Smooth muscle cell (in vitro differentiated cells): ENCODE measurements around the gene FGF1. TPM values are rescaled to one million over a fixed set of nuclear protein-coding genes. Genes with fewer than 3 reads are reported as not detected.

Source experiments
- DNase-seq: peaks from one replicate; lab custom pipeline; 2025; ENCODE audit not compliant: unreplicated experiment; lab: John Stamatoyannopoulos, UW
- H2AFZ ChIP-seq: fragments of 200-600 bp; sonication (generic); 2 replicates; pipeline ENCODE4 v1.6.0; 2016; ENCODE audit warnings: antibody characterized with exemption, low read depth, mild to moderate bottlenecking
- H3F3A ChIP-seq: fragments of 200-600 bp; sonication (generic); 2 replicates; pipeline ENCODE4 v1.6.0; 2017; ENCODE audit warnings: antibody characterized with exemption, low read depth
- H3K27ac ChIP-seq: fragments of 200-600 bp; sonication (generic); 2 replicates; pipeline ENCODE4 v1.5.1; 2016; ENCODE audit warnings: low read depth, mild to moderate bottlenecking
- H3K27me3 ChIP-seq: fragments of 200-600 bp; sonication (generic); 2 replicates; pipeline ENCODE4 v1.6.1; 2016; ENCODE audit warnings: low read depth, mild to moderate bottlenecking
- H3K36me3 ChIP-seq: fragments of 200-600 bp; sonication (generic); 2 replicates; pipeline ENCODE4 v1.5.1; 2016; ENCODE audit warnings: low read depth
- H3K4me1 ChIP-seq: fragments of 200-600 bp; sonication (generic); 2 replicates; pipeline ENCODE4 v1.5.1; 2016; ENCODE audit warnings: low read depth
- H3K4me2 ChIP-seq: fragments of 200-600 bp; sonication (generic); 2 replicates; pipeline ENCODE4 v1.6.0; 2016; ENCODE audit warnings: mild to moderate bottlenecking
- H3K4me3 ChIP-seq: fragments of 200-600 bp; sonication (generic); 2 replicates; pipeline ENCODE4 v1.5.1; 2016; ENCODE audit warnings: mild to moderate bottlenecking
- H3K79me2 ChIP-seq: fragments of 200-600 bp; sonication (generic); 2 replicates; pipeline ENCODE4 v1.6.0; 2016; ENCODE audit warnings: low read depth, mild to moderate bottlenecking
- H3K9ac ChIP-seq: fragments of 200-600 bp; sonication (generic); 2 replicates; pipeline ENCODE4 v1.6.0; 2016; ENCODE audit warnings: low read depth
- H3K9me3 ChIP-seq: fragments of 200-600 bp; sonication (generic); replicated peaks from 2 replicates; pipeline ENCODE4 v1.5.1; 2016; ENCODE audit warnings: low read depth
- H4K20me1 ChIP-seq: fragments of 200-600 bp; sonication (generic); 2 replicates; pipeline ENCODE4 v1.6.0; 2016; ENCODE audit warnings: low read depth
- WGBS: methylation state at CpG from one replicate; pipeline ENCODE4 v1.1.7; 2016; ENCODE audit warnings: low lambda C conversion rate; 5-methylcytosine and 5-hydroxymethylcytosine counted together
- polyA plus RNA-seq: library from polyadenylated mRNA; unstranded; fragments of >200 nt; fragmentation: Nextera tagmentation; extraction: Ambion mirVana; gene quantifications from 2 replicates; pipeline ENCODE4 v1.2.1, GENCODE V29; 2016
- total RNA-seq: library from RNA; depleted of rRNA; stranded (reverse); fragments of >200 nt; gene quantifications from 2 replicates; pipeline ENCODE4 v1.2.3, GENCODE V29; 2014
- TF ChIP-seq, protein P1 (sequence below): fragments of 200-600 bp; sonication (generic); IDR thresholded peaks from 2 replicates; pipeline ENCODE4 v1.5.1; 2017; ENCODE audit warnings: borderline replicate concordance, mild to moderate bottlenecking, antibody characterized with exemption; ENCODE audit not compliant: insufficient read depth, poor library complexity, severe bottlenecking

FGF1 gene
- total and polyA plus RNA-seq, 2 experiments from 2014 or later, result 91.7 to 111 TPM

DNA sequence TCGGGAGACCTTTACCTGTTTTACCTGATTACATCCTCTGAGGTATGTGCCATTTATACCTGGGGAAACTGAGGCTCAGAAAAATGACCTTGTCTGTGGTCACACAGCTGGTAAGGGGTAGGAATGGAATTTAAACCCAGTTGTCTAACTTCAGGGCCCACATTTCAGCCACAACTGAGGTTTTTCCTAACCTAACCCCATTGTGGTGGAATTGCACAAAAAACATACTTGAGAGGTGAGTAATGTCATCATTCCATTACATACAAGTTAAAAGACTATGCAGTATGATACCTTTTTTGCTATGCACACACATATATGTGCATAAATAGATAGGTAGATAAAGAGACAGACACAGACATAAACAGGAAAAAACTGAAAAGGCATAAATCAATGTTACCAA, 14.1 kb downstream of the FGF1 start:
- H4K20me1 ChIP-seq, result no peaks in the 10 kb centered on the region
- H2AFZ ChIP-seq, result no peak overlapping the region
- H3K4me3 ChIP-seq, result no peak overlapping the region
- peaks cover 36% of the 10 kb centered on the region for H3K4me1 ChIP-seq
- TF ChIP-seq, protein P1, sequence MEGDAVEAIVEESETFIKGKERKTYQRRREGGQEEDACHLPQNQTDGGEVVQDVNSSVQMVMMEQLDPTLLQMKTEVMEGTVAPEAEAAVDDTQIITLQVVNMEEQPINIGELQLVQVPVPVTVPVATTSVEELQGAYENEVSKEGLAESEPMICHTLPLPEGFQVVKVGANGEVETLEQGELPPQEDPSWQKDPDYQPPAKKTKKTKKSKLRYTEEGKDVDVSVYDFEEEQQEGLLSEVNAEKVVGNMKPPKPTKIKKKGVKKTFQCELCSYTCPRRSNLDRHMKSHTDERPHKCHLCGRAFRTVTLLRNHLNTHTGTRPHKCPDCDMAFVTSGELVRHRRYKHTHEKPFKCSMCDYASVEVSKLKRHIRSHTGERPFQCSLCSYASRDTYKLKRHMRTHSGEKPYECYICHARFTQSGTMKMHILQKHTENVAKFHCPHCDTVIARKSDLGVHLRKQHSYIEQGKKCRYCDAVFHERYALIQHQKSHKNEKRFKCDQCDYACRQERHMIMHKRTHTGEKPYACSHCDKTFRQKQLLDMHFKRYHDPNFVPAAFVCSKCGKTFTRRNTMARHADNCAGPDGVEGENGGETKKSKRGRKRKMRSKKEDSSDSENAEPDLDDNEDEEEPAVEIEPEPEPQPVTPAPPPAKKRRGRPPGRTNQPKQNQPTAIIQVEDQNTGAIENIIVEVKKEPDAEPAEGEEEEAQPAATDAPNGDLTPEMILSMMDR, result no peak
- no peaks in the 10 kb centered on the region for H3K9me3 ChIP-seq
- peak overlapping the region; percentile 46 for H3K9ac ChIP-seq
- H3K27me3 ChIP-seq, result no peaks in the 10 kb centered on the region
- H3K79me2 ChIP-seq, result no peaks in the 10 kb centered on the region
- H3K27ac ChIP-seq, result peak overlapping the region; percentile 80
- 86% methylated on average over 1 of the region's 1 CpG for WGBS
- no peak for DNase-seq
- H3F3A ChIP-seq, result peaks cover 17% of the 10 kb centered on the region
- peak overlapping the region; percentile 55 for H3K4me2 ChIP-seq
- H3K36me3 ChIP-seq, result no peaks in the 10 kb centered on the region

DNA sequence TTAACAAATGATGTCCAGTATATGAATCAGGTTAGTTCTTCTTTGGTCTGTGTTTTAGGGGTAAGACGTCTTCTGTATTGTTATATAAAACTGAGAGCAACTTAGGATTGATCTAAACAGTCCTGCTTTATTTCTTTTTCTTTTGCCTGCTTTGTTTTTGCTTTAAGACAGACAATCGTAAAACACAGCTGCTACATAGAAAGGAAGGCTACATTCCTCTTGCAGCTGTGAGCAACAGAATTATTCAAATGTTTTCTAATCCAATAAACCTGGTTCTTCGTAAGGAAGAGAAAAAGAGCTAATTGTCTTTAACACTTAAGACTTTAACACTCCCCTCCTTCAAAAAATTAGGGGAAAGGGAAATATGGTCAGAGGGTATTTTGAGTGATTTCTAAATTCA, 14.6 kb downstream of the FGF1 start:
- Histone ChIP-seq H3K9me3 (no peaks in the 10 kb centered on the region), H3K4me1 (peaks cover 36% of the 10 kb centered on the region), H3K4me2 (peak overlapping the region; percentile 55), H3F3A (peaks cover 22% of the 10 kb centered on the region), H3K4me3 (no peak overlapping the region), H3K27ac (peak overlapping the region; percentile 80), H2AFZ (no peak overlapping the region), H4K20me1 (no peaks in the 10 kb centered on the region), H3K36me3 (no peaks in the 10 kb centered on the region), H3K27me3 (no peaks in the 10 kb centered on the region), H3K9ac (peak overlapping the region; percentile 46), H3K79me2 (no peaks in the 10 kb centered on the region)
- DNase-seq, result no peak
- WGBS, result 19% methylated on average over 3 of the region's 3 CpGs
- TF ChIP-seq, protein P1, result no peak

DNA sequence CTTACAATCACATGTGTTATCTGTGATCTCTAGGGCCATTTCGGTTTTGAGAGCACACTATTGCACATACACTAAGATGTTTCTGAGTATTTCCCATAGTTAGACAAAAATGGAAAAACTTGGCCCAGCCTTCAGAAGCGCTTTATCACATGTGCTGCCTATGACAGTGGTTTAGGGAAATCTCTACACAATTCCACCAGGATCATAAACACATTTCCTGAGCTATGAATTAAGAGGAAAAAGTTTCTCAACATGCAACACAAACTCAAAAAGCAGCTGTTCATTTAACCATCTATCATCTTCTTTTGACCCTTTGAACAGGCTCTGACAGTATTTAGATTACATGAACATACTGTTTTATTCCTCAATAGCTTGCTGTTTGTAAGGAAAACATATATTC, 15.1 kb downstream of the FGF1 start:
- Histone ChIP-seq H3K27ac (peak overlapping the region; percentile 80), H3K4me2 (peak overlapping the region; percentile 55)

DNA sequence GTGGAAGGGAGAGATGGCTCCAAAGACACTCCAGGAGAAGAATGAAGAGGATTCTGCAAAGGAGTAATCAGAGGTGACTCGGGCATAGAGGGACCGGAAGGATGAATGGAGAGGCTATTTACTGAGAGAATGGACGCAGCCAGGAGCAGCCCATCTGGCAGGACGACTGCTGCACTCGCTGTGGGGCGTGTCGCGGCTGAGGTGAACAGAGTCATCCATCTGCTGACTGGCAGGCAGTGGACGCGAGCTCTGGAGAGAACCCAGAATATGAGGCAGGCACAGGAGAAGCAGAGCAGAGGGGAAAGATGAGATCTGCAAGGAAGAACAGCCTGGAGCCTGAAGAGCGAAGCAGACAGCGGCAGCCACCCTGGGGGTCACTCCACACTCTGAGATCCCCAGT, 16.4 kb downstream of the FGF1 start:
- H3K9me3 ChIP-seq, result no peaks in the 10 kb centered on the region
- no peak for DNase-seq
- no peaks in the 10 kb centered on the region for H3K79me2 ChIP-seq
- H3K9ac ChIP-seq, result no peak overlapping the region
- no peaks in the 10 kb centered on the region for H3K27me3 ChIP-seq
- H3K4me1 ChIP-seq, result peaks cover 29% of the 10 kb centered on the region
- no peak overlapping the region for H3K4me3 ChIP-seq
- TF ChIP-seq, protein P1, result no peak
- H3K36me3 ChIP-seq, result no peaks in the 10 kb centered on the region
- H4K20me1 ChIP-seq, result no peaks in the 10 kb centered on the region
- H2AFZ ChIP-seq, result no peak overlapping the region
- H3K27ac ChIP-seq, result peak overlapping the region; percentile 5
- H3F3A ChIP-seq, result peaks cover 21% of the 10 kb centered on the region
- no peak overlapping the region for H3K4me2 ChIP-seq
- 95% methylated on average over 12 of the region's 12 CpGs for WGBS

More for the DNA sequence above, 15.1 kb downstream of the FGF1 start:
- H3K4me1 ChIP-seq, result peaks cover 36% of the 10 kb centered on the region
- peak overlapping the region; percentile 46 for H3K9ac ChIP-seq
- no peak overlapping the region for H2AFZ ChIP-seq
- no peaks in the 10 kb centered on the region for H3K79me2 ChIP-seq
- no peaks in the 10 kb centered on the region for H4K20me1 ChIP-seq
- no peaks in the 10 kb centered on the region for H3K9me3 ChIP-seq
- H3K36me3 ChIP-seq, result no peaks in the 10 kb centered on the region
- no peaks in the 10 kb centered on the region for H3K27me3 ChIP-seq
- no peak overlapping the region for H3K4me3 ChIP-seq
- WGBS, result 45% methylated on average over 2 of the region's 2 CpGs
- DNase-seq, result no peak
- H3F3A ChIP-seq, result peaks cover 22% of the 10 kb centered on the region
- TF ChIP-seq, protein P1, result no peak
